ENCODE results near the gene DIAPH2. TPM values are rescaled to one million over a fixed set of nuclear protein-coding genes. Genes with fewer than 3 reads are reported as not detected.

DIAPH2 gene
- total and polyA plus RNA-seq, 4 donors: 3.0 to 19.7 (median 11.3) TPM

DNA sequence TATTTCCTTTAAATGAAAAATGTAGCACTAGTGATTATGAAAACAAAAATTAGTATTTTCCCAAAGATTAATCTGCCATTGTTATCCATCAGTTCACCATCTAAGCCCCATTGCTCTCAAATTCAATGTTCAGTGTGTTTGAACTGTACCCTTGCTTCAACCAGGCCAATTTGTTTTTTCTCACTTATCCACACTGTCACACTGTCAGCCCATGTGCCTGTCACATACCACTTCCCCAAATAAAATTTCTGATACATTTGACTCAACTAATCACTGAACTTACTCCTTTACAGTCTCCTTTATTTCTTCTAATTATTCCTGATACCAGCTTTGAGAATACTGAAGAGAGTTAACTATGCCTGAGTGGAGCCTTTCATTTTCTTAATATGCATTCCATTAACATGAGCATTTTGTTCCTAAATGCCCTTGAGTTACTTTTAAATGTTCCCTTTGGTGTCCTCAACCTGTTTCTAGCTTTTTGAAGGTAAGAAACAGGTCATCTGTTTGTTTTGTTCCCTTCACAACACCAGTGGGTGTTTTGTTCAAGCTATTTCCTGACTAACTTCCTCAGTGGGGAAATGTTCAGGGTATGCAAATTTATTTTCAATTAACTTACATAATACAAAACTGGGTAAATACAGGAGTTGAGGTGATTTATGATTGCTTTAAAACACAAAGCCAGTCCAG lies 316.2 kb downstream of the DIAPH2 start:
- Histone ChIP-seq H3K9me3 (ENCODE audit: control insufficient read depth, insufficient read depth, low read length) (peaks cover 2% of the 10 kb centered on the region), H3K36me3 (ENCODE audit: control insufficient read depth, insufficient read depth, low read length) (no peaks in the 10 kb centered on the region), H3K27me3 (ENCODE audit: control insufficient read depth, insufficient read depth, low read length) (no peaks in the 10 kb centered on the region), H3K27ac (ENCODE audit: low read depth, low read length) (no peak overlapping the region), H3K4me1 (ENCODE audit: control insufficient read depth, insufficient read depth, low read length) (no peaks in the 10 kb centered on the region), H3K4me3 (ENCODE audit: low read depth, low read length) (no peak overlapping the region)
- peak in 2 of 6 donors; percentile 2 to 62 for DNase-seq (ENCODE audit: low read depth in 4 of 6, low spot score in 6 of 6)

DNA sequence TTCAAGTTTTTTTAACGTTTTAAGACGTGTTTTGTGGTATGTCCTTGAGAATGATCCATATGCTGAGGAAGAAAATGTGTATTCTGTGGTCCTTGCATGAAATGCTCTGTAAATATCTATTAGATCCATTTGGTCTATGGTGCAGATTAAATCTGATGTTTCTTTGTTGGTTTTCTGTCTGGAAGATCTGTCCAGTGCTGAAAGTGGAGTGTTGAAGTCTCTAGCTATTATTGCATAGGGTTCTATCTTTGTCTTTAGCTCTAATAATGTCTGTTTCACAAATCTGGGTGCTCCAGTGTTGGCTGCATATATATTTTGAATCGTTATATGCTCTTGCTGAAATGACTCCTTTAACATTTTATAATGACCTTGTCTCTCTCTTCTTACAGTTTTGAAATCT lies 321.5 kb downstream of the DIAPH2 start:
- H3K9me3 ChIP-seq (ENCODE audit: control insufficient read depth, insufficient read depth, low read length): no peaks in the 10 kb centered on the region
- H3K4me3 ChIP-seq (ENCODE audit: low read depth, low read length): no peak overlapping the region
- H3K36me3 ChIP-seq (ENCODE audit: control insufficient read depth, insufficient read depth, low read length): no peaks in the 10 kb centered on the region
- H3K4me1 ChIP-seq (ENCODE audit: control insufficient read depth, insufficient read depth, low read length): no peaks in the 10 kb centered on the region
- no peak overlapping the region for H3K27ac ChIP-seq (ENCODE audit: low read depth, low read length)
- H3K27me3 ChIP-seq (ENCODE audit: control insufficient read depth, insufficient read depth, low read length): no peaks in the 10 kb centered on the region
- WGBS (ENCODE audit: insufficient coverage): 80% methylated on average over 1 of the region's 3 CpGs
- no peak for DNase-seq (ENCODE audit: low read depth in 4 of 6, low spot score in 6 of 6)

- no peak for DNase-seq (ENCODE audit: low read depth in 4 of 6, low spot score in 6 of 6)
- H3K9me3 ChIP-seq (ENCODE audit: control insufficient read depth, insufficient read depth, low read length): no peaks in the 10 kb centered on the region
Measured at GRCh38 chrX:97009391-97009790, 324.7 kb downstream of the DIAPH2 start.

DNA sequence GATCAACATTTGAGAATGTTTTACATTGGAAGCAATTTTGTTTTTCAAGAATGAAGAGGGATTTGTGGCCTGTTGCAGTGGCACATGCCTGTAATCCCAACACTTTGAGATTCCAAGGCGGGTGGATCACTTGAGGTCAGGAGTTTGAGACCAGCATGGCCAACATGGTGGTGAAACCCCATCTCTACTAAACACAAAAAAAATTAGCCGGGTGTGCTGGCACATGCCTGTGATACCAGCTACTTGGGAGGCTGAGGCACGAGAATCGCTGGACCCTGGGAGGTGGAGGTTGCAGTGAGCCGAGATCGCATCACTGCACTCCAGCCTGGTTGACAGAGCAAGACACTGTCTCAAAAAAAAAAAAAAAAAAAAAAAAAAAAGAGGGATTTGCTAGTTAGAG lies 326.9 kb downstream of the DIAPH2 start:
- H3K27ac ChIP-seq (ENCODE audit: low read depth, low read length): no peak overlapping the region
- no peaks in the 10 kb centered on the region for H3K9me3 ChIP-seq (ENCODE audit: control insufficient read depth, insufficient read depth, low read length)
- H3K36me3 ChIP-seq (ENCODE audit: control insufficient read depth, insufficient read depth, low read length): no peaks in the 10 kb centered on the region
- no peaks in the 10 kb centered on the region for H3K4me1 ChIP-seq (ENCODE audit: control insufficient read depth, insufficient read depth, low read length)
- no peaks in the 10 kb centered on the region for H3K27me3 ChIP-seq (ENCODE audit: control insufficient read depth, insufficient read depth, low read length)
- H3K4me3 ChIP-seq (ENCODE audit: low read depth, low read length): no peak overlapping the region
- WGBS (ENCODE audit: insufficient coverage): 100% methylated on average over 2 of the region's 6 CpGs
- DNase-seq (ENCODE audit: low read depth in 4 of 6, low spot score in 6 of 6): no peak

More at GRCh38 chrX:97009391-97009790, 324.7 kb downstream of the DIAPH2 start:
- H3K27ac ChIP-seq (ENCODE audit: low read depth, low read length): no peak overlapping the region
- H3K4me3 ChIP-seq (ENCODE audit: low read depth, low read length): no peak overlapping the region
- no peaks in the 10 kb centered on the region for H3K27me3 ChIP-seq (ENCODE audit: control insufficient read depth, insufficient read depth, low read length)
- no peaks in the 10 kb centered on the region for H3K4me1 ChIP-seq (ENCODE audit: control insufficient read depth, insufficient read depth, low read length)
- H3K36me3 ChIP-seq (ENCODE audit: control insufficient read depth, insufficient read depth, low read length): no peaks in the 10 kb centered on the region

GRCh38 chrX:97016106-97016505 lies 331.5 kb downstream of the DIAPH2 start:
- Histone ChIP-seq H3K36me3 (ENCODE audit: control insufficient read depth, insufficient read depth, low read length) (no peaks in the 10 kb centered on the region), H3K9me3 (ENCODE audit: control insufficient read depth, insufficient read depth, low read length) (no peaks in the 10 kb centered on the region), H3K27me3 (ENCODE audit: control insufficient read depth, insufficient read depth, low read length) (peaks cover 1% of the 10 kb centered on the region), H3K4me3 (ENCODE audit: low read depth, low read length) (no peak overlapping the region), H3K4me1 (ENCODE audit: control insufficient read depth, insufficient read depth, low read length) (no peaks in the 10 kb centered on the region), H3K27ac (ENCODE audit: low read depth, low read length) (no peak overlapping the region)
- no CpG with 5 or more reads among the region's 2 CpGs for WGBS (ENCODE audit: insufficient coverage)
- no peak for DNase-seq (ENCODE audit: low read depth in 4 of 6, low spot score in 6 of 6)

GRCh38 chrX:97021680-97022079 lies 337.0 kb downstream of the DIAPH2 start:
- no peak overlapping the region for H3K4me3 ChIP-seq (ENCODE audit: low read depth, low read length)
- H3K4me1 ChIP-seq (ENCODE audit: control insufficient read depth, insufficient read depth, low read length): no peaks in the 10 kb centered on the region
- no peaks in the 10 kb centered on the region for H3K36me3 ChIP-seq (ENCODE audit: control insufficient read depth, insufficient read depth, low read length)
- no peak for DNase-seq (ENCODE audit: low read depth in 4 of 6, low spot score in 6 of 6)
- no CpG with 5 or more reads among the region's 3 CpGs for WGBS (ENCODE audit: insufficient coverage)
- H3K27me3 ChIP-seq (ENCODE audit: control insufficient read depth, insufficient read depth, low read length): peaks cover 2% of the 10 kb centered on the region
- H3K9me3 ChIP-seq (ENCODE audit: control insufficient read depth, insufficient read depth, low read length): no peaks in the 10 kb centered on the region
- H3K27ac ChIP-seq (ENCODE audit: low read depth, low read length): no peak overlapping the region

DNA sequence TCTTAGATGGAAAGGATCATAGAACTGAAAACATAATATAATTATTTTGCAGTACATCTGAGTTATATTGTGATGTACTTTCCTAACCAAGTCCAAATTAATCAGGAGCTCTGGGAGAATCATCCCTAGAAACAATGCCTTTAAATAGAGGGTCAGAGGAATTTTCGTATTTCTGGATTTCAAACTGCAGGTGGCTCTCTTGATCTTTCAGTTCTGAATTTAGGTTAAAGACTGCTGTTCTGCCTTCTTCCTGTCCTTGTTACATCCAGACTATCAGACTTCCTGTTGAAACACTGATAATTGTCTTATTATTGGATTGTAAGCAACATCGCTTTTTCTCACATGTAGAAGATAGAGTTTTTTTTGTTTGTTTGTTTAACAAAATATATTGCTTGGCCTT lies 341.8 kb downstream of the DIAPH2 start:
- WGBS (ENCODE audit: insufficient coverage): 83% methylated on average over 1 of the region's 2 CpGs
- Histone ChIP-seq H3K27ac (ENCODE audit: low read depth, low read length) (no peak overlapping the region), H3K27me3 (ENCODE audit: control insufficient read depth, insufficient read depth, low read length) (no peaks in the 10 kb centered on the region), H3K9me3 (ENCODE audit: control insufficient read depth, insufficient read depth, low read length) (peaks cover 1% of the 10 kb centered on the region), H3K36me3 (ENCODE audit: control insufficient read depth, insufficient read depth, low read length) (no peaks in the 10 kb centered on the region), H3K4me3 (ENCODE audit: low read depth, low read length) (no peak overlapping the region), H3K4me1 (ENCODE audit: control insufficient read depth, insufficient read depth, low read length) (no peaks in the 10 kb centered on the region)
- peak in 2 of 6 donors; percentile 8 to 49 for DNase-seq (ENCODE audit: low read depth in 4 of 6, low spot score in 6 of 6)

- WGBS (ENCODE audit: insufficient coverage): 43% methylated on average over 1 of the region's 6 CpGs
- Histone ChIP-seq H3K27ac (ENCODE audit: low read depth, low read length) (no peak overlapping the region), H3K9me3 (ENCODE audit: control insufficient read depth, insufficient read depth, low read length) (peaks cover 1% of the 10 kb centered on the region), H3K36me3 (ENCODE audit: control insufficient read depth, insufficient read depth, low read length) (no peaks in the 10 kb centered on the region), H3K27me3 (ENCODE audit: control insufficient read depth, insufficient read depth, low read length) (no peaks in the 10 kb centered on the region), H3K4me3 (ENCODE audit: low read depth, low read length) (no peak overlapping the region), H3K4me1 (ENCODE audit: control insufficient read depth, insufficient read depth, low read length) (no peaks in the 10 kb centered on the region)
- peak in 2 of 6 donors; percentile 13 to 26 for DNase-seq (ENCODE audit: low read depth in 4 of 6, low spot score in 6 of 6)
Measured at GRCh38 chrX:97027384-97027922, 342.8 kb downstream of the DIAPH2 start.

- H3K4me3 ChIP-seq (ENCODE audit: low read depth, low read length): no peak overlapping the region
- H3K27me3 ChIP-seq (ENCODE audit: control insufficient read depth, insufficient read depth, low read length): no peaks in the 10 kb centered on the region
- H3K9me3 ChIP-seq (ENCODE audit: control insufficient read depth, insufficient read depth, low read length): peaks cover 1% of the 10 kb centered on the region
- WGBS (ENCODE audit: insufficient coverage): no CpG with 5 or more reads among the region's 2 CpGs
- no peak overlapping the region for H3K27ac ChIP-seq (ENCODE audit: low read depth, low read length)
- no peaks in the 10 kb centered on the region for H3K4me1 ChIP-seq (ENCODE audit: control insufficient read depth, insufficient read depth, low read length)
- no peaks in the 10 kb centered on the region for H3K36me3 ChIP-seq (ENCODE audit: control insufficient read depth, insufficient read depth, low read length)
- DNase-seq (ENCODE audit: low read depth in 4 of 6, low spot score in 6 of 6): no peak
Measured at GRCh38 chrX:97030463-97030862, 345.8 kb downstream of the DIAPH2 start.

GRCh38 chrX:97030947-97031346 lies 346.3 kb downstream of the DIAPH2 start:
- Histone ChIP-seq H3K36me3 (ENCODE audit: control insufficient read depth, insufficient read depth, low read length) (no peaks in the 10 kb centered on the region), H3K4me1 (ENCODE audit: control insufficient read depth, insufficient read depth, low read length) (no peaks in the 10 kb centered on the region), H3K27ac (ENCODE audit: low read depth, low read length) (no peak overlapping the region), H3K4me3 (ENCODE audit: low read depth, low read length) (no peak overlapping the region), H3K27me3 (ENCODE audit: control insufficient read depth, insufficient read depth, low read length) (no peaks in the 10 kb centered on the region), H3K9me3 (ENCODE audit: control insufficient read depth, insufficient read depth, low read length) (peaks cover 1% of the 10 kb centered on the region)
- no CpG with 5 or more reads among the region's 1 CpG for WGBS (ENCODE audit: insufficient coverage)
- no peak for DNase-seq (ENCODE audit: low read depth in 4 of 6, low spot score in 6 of 6)

All from spinal cord (tissue), 10 donors.